Stimulated activated CD4-positive, alpha-beta T cell treated with anti-CD3 and anti-CD28 coated beads, TNF-alpha, amount 100 ng/mL, for 1 hour (primary cell): ENCODE results near the gene HMCN2.

ENCODE experiments used
- DNase-seq, 3 donors: peaks; one replicate each; pipeline ENCODE4 v3.0.0-alpha.2; 2020; ENCODE audit warnings: low read depth in 3 of 3, low spot score in 1 of 3

HMCN2 gene

GRCh38 chr9:130343445-130343918 lies 77.9 kb downstream of the HMCN2 start:
- DNase-seq = peak in 1 of 3 donors; percentile 12

- DNase-seq = no peak
Measured at GRCh38 chr9:130344366-130344765, 78.8 kb downstream of the HMCN2 start.

- no peak for DNase-seq
Measured at GRCh38 chr9:130345009-130345896, 79.7 kb downstream of the HMCN2 start.

- no peak for DNase-seq
Measured at GRCh38 chr9:130345897-130346385, 80.4 kb downstream of the HMCN2 start.

- no peak for DNase-seq
Measured at GRCh38 chr9:130346431-130346830, 80.9 kb downstream of the HMCN2 start.

- no peak for DNase-seq
Measured at GRCh38 chr9:130347036-130347435, 81.5 kb downstream of the HMCN2 start.

- DNase-seq = no peak
Measured at GRCh38 chr9:130347931-130348330, 82.4 kb downstream of the HMCN2 start.

GRCh38 chr9:130348341-130348740 lies 82.8 kb downstream of the HMCN2 start:
- DNase-seq = no peak

- no peak for DNase-seq
Measured at GRCh38 chr9:130348881-130349280, 83.3 kb downstream of the HMCN2 start.

GRCh38 chr9:130349398-130349797 lies 83.8 kb downstream of the HMCN2 start:
- no peak for DNase-seq

GRCh38 chr9:130351343-130351742 lies 85.8 kb downstream of the HMCN2 start:
- DNase-seq = no peak

- DNase-seq = no peak
Measured at GRCh38 chr9:130352081-130352480, 86.5 kb downstream of the HMCN2 start.

GRCh38 chr9:130352586-130353285 lies 87.2 kb downstream of the HMCN2 start:
- no peak for DNase-seq

- no peak for DNase-seq
Measured at GRCh38 chr9:130354378-130354777, 88.8 kb downstream of the HMCN2 start.

GRCh38 chr9:130354806-130355205 lies 89.2 kb downstream of the HMCN2 start:
- DNase-seq = no peak

GRCh38 chr9:130356033-130356432 lies 90.5 kb downstream of the HMCN2 start:
- DNase-seq = no peak

- no peak for DNase-seq
Measured at GRCh38 chr9:130356877-130357584, 91.5 kb downstream of the HMCN2 start.

- DNase-seq = no peak
Measured at GRCh38 chr9:130358928-130359327, 93.4 kb downstream of the HMCN2 start.

GRCh38 chr9:130359819-130360218 lies 94.3 kb downstream of the HMCN2 start:
- no peak for DNase-seq

GRCh38 chr9:130360672-130361071 lies 95.1 kb downstream of the HMCN2 start:
- DNase-seq = no peak

GRCh38 chr9:130361873-130362362 lies 96.4 kb downstream of the HMCN2 start:
- DNase-seq = no peak
